ENCODE data around the gene GFRA1.

Gene GFRA1

GRCh38 chr10:116240157-116240950 lies 32.7 kb downstream of the GFRA1 start:
- DNase-seq (ENCODE audit: low spot score) = no peak

DNA sequence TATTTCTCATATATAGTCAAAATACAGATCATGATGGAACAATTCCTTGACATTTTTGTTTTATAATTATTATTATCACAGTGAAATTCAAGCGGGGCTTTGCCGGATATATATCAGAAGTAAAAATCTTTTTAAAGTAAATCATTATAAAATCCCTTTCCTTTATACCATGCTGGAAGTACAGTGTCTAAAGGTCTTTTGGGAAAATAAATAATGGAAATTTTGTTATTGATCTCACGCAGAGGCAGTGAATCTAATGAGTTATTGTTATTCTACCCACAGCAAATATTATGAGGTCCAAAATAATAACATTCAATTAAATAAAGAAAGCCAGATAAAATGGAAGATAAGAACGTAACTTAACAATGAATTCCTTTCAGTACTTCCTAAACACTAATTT lies 33.8 kb downstream of the GFRA1 start:
- no peak for DNase-seq (ENCODE audit: low spot score)

DNA sequence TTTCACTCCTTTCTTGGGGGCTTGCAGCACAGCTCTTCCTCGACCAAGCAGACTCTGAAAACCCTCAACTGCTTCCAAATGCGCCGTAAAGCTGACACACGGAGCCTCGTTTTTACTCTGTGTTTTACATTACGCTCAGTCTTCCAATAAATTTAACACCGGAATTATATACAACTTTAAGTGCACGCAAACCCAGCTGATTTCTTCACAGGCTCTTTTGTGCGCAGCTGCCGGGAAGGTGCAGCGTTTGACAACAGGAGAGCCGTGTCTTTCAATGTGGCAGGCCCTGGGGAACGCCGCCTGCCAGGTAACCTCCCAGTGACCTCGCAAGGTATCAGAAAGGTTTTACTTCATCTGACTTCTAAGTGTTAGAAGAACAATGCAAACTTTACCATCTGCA lies 35.0 kb downstream of the GFRA1 start:
- DNase-seq (ENCODE audit: low spot score) = no peak

DNA sequence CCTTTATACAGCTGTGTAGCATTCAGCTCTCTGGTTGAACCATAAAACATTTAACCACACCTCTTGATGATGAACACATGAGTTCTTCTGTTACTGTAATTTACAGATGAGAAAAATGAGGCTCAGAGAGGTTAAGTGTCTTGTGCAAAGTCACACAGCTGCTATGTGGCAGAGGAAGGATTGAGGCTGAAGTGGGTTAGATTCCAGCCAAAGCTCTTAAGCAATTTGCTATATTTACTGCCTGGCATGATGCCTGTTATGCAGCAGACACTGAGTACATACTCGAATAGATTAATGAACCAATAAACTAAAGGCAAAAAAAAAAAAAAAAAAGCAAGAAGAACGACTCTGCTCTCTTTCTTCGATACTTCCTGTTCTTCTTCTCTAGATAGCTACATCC lies 35.7 kb downstream of the GFRA1 start:
- no peak for DNase-seq (ENCODE audit: low spot score)

- DNase-seq (ENCODE audit: low spot score) = no peak
These were observed 39.8 kb downstream of the GFRA1 start for GRCh38 chr10:116233230-116233629.

- no peak for DNase-seq (ENCODE audit: low spot score)
These were observed 40.4 kb downstream of the GFRA1 start for GRCh38 chr10:116232613-116233012.

- no peak for DNase-seq (ENCODE audit: low spot score)
These were observed 46.2 kb downstream of the GFRA1 start for GRCh38 chr10:116226766-116227165.

DNA sequence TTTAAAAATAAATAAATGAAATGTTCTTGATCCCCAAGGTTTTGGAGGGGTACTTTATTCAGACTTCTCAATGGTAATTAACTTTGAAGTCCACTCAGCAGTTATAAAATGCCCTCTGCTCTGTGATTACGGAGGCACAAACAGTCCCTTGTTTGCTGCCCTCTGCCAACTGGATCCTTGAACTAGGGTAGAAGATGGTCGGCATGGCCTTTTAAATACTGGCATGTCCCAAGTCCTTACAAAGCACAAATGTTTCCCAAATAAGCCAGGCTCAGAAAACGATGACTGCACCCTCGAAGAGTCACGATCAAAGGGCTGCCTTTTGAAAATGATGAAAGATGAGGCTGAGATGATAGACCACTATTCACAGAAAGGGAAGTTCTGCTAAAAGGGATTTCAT lies 47.0 kb downstream of the GFRA1 start:
- DNase-seq (ENCODE audit: low spot score) = no peak

DNA sequence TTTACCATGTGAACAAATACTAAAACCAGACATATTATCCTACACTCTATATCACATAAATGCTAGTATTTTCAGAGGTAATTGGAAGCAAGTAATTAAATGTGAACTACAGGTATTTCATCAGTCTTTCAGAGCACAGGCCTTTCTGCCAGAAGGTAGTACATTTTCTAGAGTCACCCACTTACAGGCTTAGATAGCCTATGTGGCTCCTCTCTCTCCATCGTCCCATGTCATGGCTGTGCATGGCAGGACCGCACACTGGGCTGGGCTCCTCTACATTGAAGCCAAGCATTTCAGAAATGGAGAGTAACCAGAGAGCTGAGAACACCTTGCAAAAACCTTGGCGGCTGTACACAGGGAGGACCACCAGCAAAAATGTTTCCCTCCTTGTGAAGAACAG lies 49.7 kb downstream of the GFRA1 start:
- DNase-seq (ENCODE audit: low spot score) = no peak

DNA sequence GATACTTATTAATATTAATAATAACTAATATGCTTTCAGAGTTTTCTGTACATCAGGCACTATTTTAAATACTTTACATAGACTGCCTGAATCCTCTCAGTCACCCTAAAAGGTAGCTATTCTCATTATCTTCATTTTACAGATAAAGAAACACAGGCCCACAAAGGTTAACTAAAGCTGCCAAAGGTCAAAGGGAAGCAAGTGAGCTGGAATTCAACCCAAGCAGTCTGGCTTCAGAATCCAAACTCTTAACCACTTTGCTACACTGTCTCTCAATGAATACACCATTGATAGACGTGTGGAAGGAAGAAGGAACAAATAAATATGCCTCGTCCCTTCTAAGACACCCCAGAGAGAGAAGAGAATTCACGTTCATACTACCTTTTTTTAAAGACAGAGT lies 52.0 kb downstream of the GFRA1 start:
- no peak for DNase-seq (ENCODE audit: low spot score)

- no peak for DNase-seq (ENCODE audit: low spot score)
These were observed 56.3 kb downstream of the GFRA1 start for GRCh38 chr10:116216676-116217075.

GRCh38 chr10:116215651-116216050 lies 57.4 kb downstream of the GFRA1 start:
- no peak for DNase-seq (ENCODE audit: low spot score)

GRCh38 chr10:116211682-116212081 lies 61.3 kb downstream of the GFRA1 start:
- DNase-seq (ENCODE audit: low spot score) = no peak

DNA sequence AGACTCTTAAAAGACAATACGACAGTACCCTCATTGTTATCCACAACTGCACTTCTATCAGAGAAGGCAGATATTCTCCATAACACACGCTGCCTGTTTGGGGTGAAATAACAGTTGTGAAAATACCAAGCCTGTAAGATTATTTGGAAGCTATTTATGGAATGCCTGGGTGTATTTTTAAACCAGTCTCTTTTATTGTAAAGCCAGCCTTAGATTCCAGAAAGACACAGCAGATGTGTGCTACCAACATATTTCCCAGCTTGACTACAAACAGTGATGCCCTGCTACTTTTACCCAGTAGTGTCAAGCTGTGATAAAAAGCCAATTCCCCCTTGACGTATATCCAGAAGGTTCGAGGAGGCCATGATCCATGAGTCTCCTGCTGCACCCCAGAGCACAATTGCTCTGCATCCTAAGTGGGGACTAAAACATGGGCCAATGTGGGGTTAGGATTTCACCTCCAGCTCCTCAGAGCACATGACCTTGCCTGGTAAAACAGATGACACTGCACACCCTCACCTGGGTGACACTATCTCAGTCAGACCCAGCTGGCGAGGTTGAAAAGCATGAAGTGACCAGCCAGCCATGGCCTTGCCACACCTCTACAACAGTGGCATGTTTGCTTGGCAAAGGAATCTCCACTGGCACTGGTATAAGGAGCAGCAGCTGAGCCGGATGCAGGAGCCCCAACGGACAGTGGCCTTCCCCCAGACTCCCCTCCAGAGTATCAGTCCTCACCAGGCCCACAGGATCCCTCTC lies 62.2 kb downstream of the GFRA1 start:
- DNase-seq (ENCODE audit: low spot score) = no peak

GRCh38 chr10:116209781-116210180 lies 63.2 kb downstream of the GFRA1 start:
- no peak for DNase-seq (ENCODE audit: low spot score)

DNA sequence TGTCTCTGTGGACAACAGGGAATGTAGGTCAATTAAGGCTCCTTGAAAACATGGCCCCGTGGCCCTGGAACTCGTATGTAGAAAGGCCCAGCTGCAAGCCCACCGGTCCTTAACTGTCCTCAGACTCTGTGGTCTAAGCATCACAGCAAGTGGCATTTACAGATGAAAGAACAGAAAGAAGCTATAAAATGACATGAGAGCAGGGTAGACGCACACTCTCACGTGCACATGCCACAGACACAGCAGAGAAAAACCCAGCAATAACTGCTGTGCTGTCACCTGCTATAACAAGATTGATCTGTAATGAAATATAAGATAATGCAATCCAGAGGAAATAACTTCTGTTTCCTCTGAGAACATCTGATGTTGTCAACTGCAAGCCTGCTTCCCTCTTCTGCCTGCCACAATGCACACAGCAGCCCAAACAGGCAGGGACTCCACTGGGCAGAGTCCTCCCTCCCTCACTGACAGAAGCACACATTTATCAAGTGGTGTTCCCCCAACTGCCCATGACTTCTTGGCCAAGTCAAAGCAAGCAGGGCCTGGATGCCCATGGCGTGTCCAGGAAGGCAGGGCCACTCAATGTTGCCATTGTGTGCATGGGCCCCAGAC lies 63.9 kb downstream of the GFRA1 start:
- DNase-seq (ENCODE audit: low spot score) = no peak

DNA sequence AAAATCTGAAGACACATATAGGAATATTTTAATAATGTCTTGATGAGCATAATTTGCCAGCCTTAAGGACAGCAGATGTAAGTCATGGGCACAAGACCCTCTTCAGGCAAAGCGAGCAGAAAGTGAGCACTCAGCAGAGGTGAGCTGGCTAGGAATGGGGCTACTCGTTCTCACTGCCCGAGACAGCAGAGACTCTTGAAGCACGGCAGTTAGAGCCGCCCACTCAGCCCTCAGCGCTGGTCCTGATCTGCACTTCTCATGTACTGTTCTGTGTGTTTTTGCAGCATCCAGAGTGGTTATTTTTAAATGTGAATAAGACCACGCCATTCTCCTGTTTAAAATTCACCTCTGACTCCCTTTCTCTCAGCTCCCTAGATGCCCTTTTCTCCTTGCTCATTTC lies 65.3 kb downstream of the GFRA1 start:
- no peak for DNase-seq (ENCODE audit: low spot score)

GRCh38 chr10:116203661-116204060 lies 69.3 kb downstream of the GFRA1 start:
- DNase-seq (ENCODE audit: low spot score) = no peak

- DNase-seq (ENCODE audit: low spot score) = no peak
These were observed 71.2 kb downstream of the GFRA1 start for GRCh38 chr10:116201670-116202430.

DNA sequence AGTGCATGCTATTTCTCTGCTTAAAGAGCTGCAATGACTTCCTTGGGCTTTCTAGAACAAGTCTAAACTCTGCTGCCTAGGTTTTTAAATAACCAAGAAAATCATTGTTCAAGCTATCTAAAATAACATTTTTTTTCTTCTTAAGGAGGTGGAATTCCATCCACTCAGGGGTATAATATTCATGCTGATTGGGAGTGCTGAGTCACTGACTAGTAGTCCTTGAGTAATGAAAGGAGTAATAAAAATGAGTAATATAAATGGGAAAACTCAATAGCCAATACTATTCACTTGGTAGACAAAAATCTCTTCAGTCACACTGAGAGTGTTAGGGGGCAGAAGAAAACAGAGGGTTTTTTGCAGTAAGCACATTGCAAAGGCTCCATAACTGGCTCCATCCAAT lies 72.0 kb downstream of the GFRA1 start:
- no peak for DNase-seq (ENCODE audit: low spot score)

DNA sequence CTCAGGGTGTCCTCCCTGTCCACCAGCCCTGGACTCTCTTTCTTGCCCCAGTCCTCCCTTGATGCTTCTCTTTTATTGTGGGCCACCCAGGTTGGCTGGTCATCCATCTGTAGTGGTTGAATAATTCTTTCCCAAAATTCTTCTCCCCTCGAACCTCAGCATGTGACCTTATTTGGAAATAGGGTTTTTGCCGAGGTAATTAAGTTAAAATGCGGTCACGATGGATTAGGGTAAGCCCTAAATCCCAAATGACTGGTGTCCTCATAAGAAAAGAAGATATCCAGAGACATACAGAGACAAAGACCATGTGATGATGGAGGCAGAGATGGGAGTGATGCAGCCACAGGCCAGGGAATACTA lies 74.3 kb downstream of the GFRA1 start:
- DNase-seq (ENCODE audit: low spot score) = no peak

DNA sequence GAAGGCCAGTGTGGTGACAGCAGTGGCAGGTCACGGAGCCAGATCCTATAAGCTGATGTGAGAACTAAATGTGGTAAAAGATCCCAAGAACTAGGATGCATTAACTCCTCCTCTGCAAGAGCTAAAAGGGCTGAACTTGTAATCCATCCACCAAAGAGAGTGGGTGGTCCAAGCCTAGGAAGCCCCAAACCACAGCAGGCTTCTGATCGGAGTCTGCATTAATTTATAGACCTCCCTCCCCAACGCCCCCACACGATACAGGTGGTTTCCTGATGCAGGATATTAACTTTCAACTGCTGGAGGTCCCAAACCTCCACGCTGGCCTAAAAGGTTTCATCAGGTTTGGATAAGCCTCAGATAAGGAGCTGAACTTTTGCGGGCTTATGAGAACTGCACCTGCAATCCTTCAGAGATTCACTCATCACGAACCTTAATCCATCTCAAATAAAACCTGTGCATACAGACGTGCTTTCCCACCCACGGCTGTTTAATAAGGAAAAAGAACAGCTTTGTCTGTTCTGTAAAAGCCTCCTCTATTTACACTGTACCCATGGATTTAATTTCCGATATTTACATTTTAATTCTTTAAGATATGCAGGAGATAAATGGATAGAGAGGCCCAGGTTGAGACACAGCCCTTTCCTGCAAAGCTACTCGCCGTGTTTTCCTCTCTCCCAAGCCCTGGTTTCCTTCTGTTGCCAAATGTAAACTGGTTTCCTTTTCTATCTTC lies 74.9 kb downstream of the GFRA1 start:
- DNase-seq (ENCODE audit: low spot score) = no peak
